ENCODE data around the gene UBL7.

GRCh38 chr15:74405823-74406222 lies 55.1 kb downstream of the UBL7 start:
- TF ChIP-seq EZH2 (IDR thresholded peaks at IDR 0.05; ENCODE audit: insufficient read depth, poor library complexity, severe bottlenecking): no peak
- no peak for TF ChIP-seq EZH2phosphoT487 (IDR thresholded peaks at IDR 0.05; ENCODE audit: insufficient read depth, low read depth)

Data from GM23248 (cell line).